ENCODE measurements around the gene NDUFA3. TPM values are rescaled to one million over a fixed set of nuclear protein-coding genes. Genes with fewer than 3 reads are reported as not detected.

Gene NDUFA3
- total RNA-seq, 2 experiments from 2014 or later = 134 to 135 TPM

DNA sequence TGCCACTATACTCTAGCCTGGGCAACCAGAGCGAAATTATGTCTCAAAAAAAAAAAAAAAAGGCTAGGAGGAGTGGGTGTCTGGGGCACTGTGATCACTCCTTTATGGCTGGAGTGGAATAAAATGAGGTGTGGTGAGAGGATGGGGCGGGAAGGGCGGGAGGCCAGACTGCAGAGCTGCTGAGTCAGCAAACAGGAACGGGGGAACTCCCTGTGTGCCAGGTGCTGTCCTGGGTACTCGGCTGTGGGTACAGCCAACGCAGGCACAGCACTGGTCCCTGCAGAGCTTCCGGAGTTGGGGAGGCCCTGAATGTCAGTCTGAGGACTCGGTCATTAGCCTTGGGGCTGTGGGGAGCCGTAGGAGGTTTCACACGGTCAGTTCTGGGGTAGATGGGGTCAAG lies 18.6 kb downstream of the NDUFA3 start:
- Mint-ChIP-seq H3K36me3 (peaks cover 8% of the 10 kb centered on the region), H3K9me3 (no peaks in the 10 kb centered on the region), H3K4me1 (peaks cover 13% of the 10 kb centered on the region), H3K27ac (no peak overlapping the region), H3K4me3 (no peak overlapping the region), H3K27me3 (no peaks in the 10 kb centered on the region)
- POLR2A ChIA-PET = no interaction called here
- DNase-seq (no peak), ATAC-seq (ENCODE audit: low read depth) (no peak)

DNA sequence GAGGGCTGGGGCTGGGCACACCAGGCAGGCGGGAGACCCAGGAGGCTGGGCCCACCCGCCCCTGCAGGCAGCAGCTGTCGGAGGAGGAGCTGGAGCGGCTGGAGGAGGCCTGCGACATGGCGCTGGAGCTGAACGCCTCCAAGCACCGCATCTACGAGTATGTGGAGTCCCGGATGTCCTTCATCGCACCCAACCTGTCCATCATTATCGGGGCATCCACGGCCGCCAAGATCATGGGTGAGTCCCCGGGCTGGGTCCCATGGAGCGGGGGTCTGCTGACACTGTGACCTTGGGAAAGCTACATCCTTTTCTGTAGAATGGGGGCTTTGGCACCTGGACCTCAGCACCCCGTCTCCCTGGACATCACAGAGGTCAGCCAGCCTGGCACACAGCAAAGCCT lies 21.0 kb downstream of the NDUFA3 start:
- Mint-ChIP-seq H3K9me3 (no peaks in the 10 kb centered on the region), H3K4me1 (no peaks in the 10 kb centered on the region), H3K4me3 (no peak overlapping the region), H3K27ac (no peak overlapping the region), H3K36me3 (peaks cover 6% of the 10 kb centered on the region), H3K27me3 (no peaks in the 10 kb centered on the region)
- POLR2A ChIA-PET = no interaction called here
- ATAC-seq (ENCODE audit: low read depth) = no peak
- no peak for DNase-seq

DNA sequence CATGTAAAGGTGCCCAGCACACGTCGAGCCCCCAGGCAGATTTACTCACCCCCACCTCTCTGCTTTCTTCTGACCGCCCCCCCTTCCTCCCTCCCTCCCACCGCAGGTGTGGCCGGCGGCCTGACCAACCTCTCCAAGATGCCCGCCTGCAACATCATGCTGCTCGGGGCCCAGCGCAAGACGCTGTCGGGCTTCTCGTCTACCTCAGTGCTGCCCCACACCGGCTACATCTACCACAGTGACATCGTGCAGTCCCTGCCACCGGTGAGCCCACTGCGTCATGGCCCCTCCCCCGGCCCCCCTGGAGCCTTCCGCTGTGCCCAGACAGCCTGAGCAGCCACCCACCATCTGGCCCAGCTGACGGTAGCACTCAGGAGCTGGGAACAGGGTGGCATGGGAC lies 21.7 kb downstream of the NDUFA3 start:
- no peaks in the 10 kb centered on the region for H3K4me1 Mint-ChIP-seq
- no peaks in the 10 kb centered on the region for H3K27me3 Mint-ChIP-seq
- DNase-seq (no peak), ATAC-seq (ENCODE audit: low read depth) (no peak)
- POLR2A ChIA-PET = no interaction called here
- no peaks in the 10 kb centered on the region for H3K9me3 Mint-ChIP-seq
- H3K27ac Mint-ChIP-seq = no peak overlapping the region
- H3K4me3 Mint-ChIP-seq = no peak overlapping the region
- peaks cover 6% of the 10 kb centered on the region for H3K36me3 Mint-ChIP-seq

DNA sequence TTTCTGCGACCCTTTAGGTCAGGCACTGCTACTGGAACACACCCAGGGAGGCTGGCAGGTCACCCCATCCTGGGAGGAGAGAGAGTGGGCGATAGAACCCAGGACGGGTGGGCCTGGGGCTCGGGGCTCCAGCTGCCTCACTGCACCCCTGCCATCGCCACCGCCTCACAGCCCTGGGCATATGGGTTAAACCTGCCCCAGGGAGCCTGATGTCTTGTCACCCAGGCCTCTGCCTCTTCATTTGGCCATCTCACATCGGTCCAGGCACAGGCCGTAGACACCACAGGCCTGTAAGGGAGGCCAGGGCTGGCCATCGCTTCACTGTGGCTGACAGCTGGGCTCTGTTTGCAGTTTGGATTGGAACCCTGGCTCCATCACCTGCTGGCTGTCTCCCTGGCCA lies 23.1 kb downstream of the NDUFA3 start:
- H3K27me3 Mint-ChIP-seq = no peaks in the 10 kb centered on the region
- no peak overlapping the region for H3K27ac Mint-ChIP-seq
- H3K4me1 Mint-ChIP-seq = no peaks in the 10 kb centered on the region
- ATAC-seq (ENCODE audit: low read depth) (no peak), DNase-seq (no peak)
- peaks cover 6% of the 10 kb centered on the region for H3K36me3 Mint-ChIP-seq
- no peak overlapping the region for H3K4me3 Mint-ChIP-seq
- no peaks in the 10 kb centered on the region for H3K9me3 Mint-ChIP-seq
- POLR2A ChIA-PET = no interaction called here

DNA sequence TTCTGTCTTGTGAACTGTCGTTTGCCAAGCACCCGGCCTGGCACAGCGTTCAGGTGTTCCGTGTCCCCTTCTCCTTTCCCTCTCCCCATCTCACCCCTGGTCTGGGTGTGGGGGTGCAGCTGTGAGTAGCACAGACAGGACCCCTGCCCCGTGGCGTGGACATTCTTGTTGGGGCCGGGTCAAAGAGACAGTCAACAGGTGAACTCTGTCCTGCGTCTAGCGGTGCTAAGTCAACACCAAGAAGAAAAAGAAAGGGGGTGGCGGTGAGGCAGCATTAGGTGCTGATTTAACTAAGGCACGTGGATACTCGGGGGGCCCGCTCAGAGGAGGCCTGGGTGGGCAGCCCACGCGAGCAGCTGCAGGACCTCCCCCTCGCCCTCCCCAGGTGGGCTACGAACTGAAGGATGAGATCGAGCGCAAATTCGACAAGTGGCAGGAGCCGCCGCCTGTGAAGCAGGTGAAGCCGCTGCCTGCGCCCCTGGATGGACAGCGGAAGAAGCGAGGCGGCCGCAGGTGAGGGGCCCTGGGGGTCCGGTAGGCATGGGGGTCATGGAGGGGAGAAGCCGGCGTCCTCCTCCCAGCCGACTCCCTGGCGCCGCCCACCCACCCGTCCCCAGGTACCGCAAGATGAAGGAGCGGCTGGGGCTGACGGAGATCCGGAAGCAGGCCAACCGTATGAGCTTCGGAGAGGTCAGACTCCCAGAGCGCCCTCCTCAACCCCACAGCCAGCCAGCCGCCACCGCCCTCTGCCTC lies 25.2 kb downstream of the NDUFA3 start:
- POLR2A ChIA-PET = no interaction called here
- no peak for ATAC-seq (ENCODE audit: low read depth)
- peaks cover 4% of the 10 kb centered on the region for H3K36me3 Mint-ChIP-seq

DNA sequence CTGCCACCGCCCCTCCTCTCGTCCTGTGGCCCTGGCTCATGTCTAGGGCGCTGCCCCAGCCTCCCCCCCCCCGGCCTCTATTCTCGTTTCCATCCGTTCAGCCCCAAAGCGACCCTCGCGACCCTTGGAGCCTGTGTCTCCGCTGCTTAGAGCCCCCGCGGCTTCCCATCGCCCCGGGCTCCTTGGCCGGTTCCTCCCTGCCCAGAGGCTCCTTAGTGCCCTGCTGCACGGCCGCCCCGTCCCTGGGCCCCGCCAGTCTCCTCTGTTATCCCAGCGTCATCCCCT lies 25.7 kb downstream of the NDUFA3 start:
- H3K27ac Mint-ChIP-seq = no peak overlapping the region
- POLR2A ChIA-PET = no interaction called here
- H3K4me1 Mint-ChIP-seq = no peaks in the 10 kb centered on the region
- DNase-seq = no peak
- no peak overlapping the region for H3K4me3 Mint-ChIP-seq
- H3K9me3 Mint-ChIP-seq = no peaks in the 10 kb centered on the region
- no peak for ATAC-seq (ENCODE audit: low read depth)
- H3K36me3 Mint-ChIP-seq = peaks cover 2% of the 10 kb centered on the region
- H3K27me3 Mint-ChIP-seq = no peaks in the 10 kb centered on the region

More for the DNA sequence above, 25.2 kb downstream of the NDUFA3 start:
- Mint-ChIP-seq H3K4me1 (no peaks in the 10 kb centered on the region), H3K4me3 (no peak overlapping the region), H3K27ac (no peak overlapping the region), H3K9me3 (no peaks in the 10 kb centered on the region), H3K27me3 (no peaks in the 10 kb centered on the region)
- DNase-seq = no peak

DNA sequence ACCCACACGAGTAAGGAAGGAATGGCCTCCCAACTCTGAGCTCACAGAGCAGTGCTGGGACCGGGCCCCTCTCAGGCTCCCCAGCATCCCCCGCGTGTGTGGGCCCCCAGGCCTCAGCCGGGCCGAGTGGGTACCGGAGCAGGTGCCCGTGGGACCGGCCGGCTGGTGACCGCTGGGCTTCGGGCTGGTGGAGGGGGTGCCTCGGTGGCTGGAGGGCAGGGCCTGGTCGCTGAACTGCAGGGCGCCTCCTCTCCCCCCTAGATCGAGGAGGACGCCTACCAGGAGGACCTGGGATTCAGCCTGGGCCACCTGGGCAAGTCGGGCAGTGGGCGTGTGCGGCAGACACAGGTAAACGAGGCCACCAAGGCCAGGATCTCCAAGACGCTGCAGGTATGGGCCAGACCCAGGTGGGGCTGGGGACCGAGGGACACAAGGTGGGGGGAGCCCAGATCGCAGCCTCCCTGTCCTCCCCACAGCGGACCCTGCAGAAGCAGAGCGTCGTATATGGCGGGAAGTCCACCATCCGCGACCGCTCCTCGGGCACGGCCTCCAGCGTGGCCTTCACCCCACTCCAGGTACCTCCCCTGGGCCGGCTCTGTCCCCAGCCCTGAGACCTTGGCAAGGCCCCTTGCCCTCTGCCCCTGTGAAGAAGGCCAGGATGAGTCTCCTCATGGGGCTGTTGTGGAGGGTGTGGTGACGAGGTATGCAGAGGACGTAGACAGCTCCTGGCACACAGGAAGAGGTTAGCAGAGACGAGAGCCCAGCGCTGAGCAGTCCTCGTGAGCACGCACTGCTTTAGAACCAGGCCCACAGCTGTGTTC lies 26.4 kb downstream of the NDUFA3 start:
- H3K27me3 Mint-ChIP-seq = no peaks in the 10 kb centered on the region
- no peak overlapping the region for H3K27ac Mint-ChIP-seq
- POLR2A ChIA-PET = no interaction called here
- peaks cover 1% of the 10 kb centered on the region for H3K36me3 Mint-ChIP-seq
- no peaks in the 10 kb centered on the region for H3K9me3 Mint-ChIP-seq
- no peaks in the 10 kb centered on the region for H3K4me1 Mint-ChIP-seq
- H3K4me3 Mint-ChIP-seq = no peak overlapping the region
- no peak for DNase-seq
- ATAC-seq (ENCODE audit: low read depth) = no peak

DNA sequence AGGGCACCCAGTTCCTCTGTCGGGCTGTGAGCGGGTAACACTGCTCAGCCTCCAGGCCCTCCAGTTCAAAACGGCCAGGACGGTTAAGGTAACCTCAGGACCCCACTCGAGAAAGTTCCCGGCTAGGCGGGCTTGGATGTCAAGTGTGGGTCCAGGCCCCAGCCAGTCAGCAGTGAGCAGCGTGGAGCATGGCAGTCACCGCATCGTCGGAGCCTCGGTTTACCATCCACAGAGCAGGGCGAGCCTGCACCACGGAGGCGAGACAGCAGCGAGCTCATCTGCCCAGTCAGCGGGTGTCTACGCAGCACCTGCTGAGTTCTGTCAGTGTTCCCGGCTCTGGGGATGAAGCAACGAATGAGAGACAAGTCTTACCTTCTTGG lies 27.0 kb downstream of the NDUFA3 start:
- H3K4me3 Mint-ChIP-seq = no peak overlapping the region
- peaks cover 1% of the 10 kb centered on the region for H3K36me3 Mint-ChIP-seq
- H3K27ac Mint-ChIP-seq = no peak overlapping the region
- no peaks in the 10 kb centered on the region for H3K9me3 Mint-ChIP-seq
- H3K27me3 Mint-ChIP-seq = no peaks in the 10 kb centered on the region
- DNase-seq (no peak), ATAC-seq (ENCODE audit: low read depth) (no peak)
- POLR2A ChIA-PET = no interaction called here
- H3K4me1 Mint-ChIP-seq = peaks cover 3% of the 10 kb centered on the region

DNA sequence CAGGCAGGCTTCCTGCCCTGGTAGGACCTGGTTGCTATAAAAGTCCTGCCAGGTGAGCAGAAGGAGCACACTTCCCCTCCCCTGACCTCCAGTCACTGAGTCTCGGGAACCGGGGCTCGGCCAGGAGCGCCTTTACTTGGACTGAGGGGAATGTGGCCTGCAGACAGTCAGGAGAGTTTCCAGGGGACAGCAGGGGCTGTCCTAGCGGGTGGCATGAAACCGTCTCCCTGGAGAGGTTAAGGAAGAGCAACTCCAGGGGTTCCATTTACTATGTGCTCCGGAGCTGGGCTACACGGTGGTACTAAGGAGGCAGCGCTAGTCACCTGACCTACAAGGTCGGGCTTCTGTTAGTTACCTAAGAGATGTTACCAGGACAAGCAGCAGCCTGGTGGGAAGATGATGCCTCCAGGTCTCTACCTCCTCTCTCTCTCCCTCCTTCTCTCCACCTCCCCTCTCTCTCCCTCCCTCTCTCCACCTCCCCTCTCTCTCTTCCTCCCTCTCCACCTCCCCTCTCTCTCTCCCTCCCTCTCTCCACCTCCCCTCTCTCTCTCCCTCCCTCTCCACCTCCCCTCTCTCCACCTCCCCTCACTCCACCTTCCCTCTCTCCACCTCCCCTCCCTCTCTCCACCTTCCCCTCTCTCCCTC lies 30.8 kb downstream of the NDUFA3 start:
- H3K4me1 Mint-ChIP-seq = peaks cover 10% of the 10 kb centered on the region
- H3K4me3 Mint-ChIP-seq = no peak overlapping the region
- no peak overlapping the region for H3K27ac Mint-ChIP-seq
- POLR2A ChIA-PET = no interaction called here
- DNase-seq = no peak
- no peak for ATAC-seq (ENCODE audit: low read depth)
- no peaks in the 10 kb centered on the region for H3K36me3 Mint-ChIP-seq
- no peaks in the 10 kb centered on the region for H3K27me3 Mint-ChIP-seq
- no peaks in the 10 kb centered on the region for H3K9me3 Mint-ChIP-seq

DNA sequence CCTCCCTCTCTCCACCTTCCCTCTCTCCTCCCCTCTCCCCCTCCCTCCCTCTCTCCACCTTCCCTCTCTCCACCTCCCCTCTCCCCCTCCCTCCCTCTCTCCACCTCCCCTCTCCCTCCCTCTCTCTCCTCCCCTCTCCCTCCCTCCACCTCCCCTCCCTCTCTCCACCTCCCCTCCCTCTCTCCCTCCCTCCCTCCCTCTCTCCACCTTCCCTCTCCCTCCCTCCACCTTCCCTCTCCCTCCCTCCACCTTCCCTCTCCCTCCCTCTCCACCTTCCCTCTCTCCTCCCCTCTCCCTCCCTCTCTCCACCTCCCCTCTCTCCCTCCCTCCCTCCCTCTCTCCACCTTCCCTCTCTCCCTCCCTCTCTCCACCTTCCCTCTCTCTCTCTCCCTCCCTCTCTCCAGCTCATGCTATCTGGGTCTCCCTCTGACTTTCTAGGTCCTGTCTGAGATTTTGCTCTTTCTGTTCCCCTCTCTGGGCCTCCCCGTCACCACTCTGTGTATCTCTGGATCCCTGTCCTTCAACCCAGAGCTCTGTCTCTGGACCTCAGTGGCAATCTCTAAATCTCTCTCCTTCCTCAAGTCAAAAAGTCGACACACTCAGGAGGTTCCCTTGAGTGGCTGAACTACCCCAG lies 31.4 kb downstream of the NDUFA3 start:
- no peaks in the 10 kb centered on the region for H3K27me3 Mint-ChIP-seq
- no peak overlapping the region for H3K4me3 Mint-ChIP-seq
- DNase-seq (no peak), ATAC-seq (ENCODE audit: low read depth) (no peak)
- H3K9me3 Mint-ChIP-seq = no peaks in the 10 kb centered on the region
- POLR2A ChIA-PET = no interaction called here
- H3K4me1 Mint-ChIP-seq = peaks cover 16% of the 10 kb centered on the region
- peaks cover under 1% of the 10 kb centered on the region for H3K36me3 Mint-ChIP-seq
- H3K27ac Mint-ChIP-seq = peak overlapping the region; percentile 54

DNA sequence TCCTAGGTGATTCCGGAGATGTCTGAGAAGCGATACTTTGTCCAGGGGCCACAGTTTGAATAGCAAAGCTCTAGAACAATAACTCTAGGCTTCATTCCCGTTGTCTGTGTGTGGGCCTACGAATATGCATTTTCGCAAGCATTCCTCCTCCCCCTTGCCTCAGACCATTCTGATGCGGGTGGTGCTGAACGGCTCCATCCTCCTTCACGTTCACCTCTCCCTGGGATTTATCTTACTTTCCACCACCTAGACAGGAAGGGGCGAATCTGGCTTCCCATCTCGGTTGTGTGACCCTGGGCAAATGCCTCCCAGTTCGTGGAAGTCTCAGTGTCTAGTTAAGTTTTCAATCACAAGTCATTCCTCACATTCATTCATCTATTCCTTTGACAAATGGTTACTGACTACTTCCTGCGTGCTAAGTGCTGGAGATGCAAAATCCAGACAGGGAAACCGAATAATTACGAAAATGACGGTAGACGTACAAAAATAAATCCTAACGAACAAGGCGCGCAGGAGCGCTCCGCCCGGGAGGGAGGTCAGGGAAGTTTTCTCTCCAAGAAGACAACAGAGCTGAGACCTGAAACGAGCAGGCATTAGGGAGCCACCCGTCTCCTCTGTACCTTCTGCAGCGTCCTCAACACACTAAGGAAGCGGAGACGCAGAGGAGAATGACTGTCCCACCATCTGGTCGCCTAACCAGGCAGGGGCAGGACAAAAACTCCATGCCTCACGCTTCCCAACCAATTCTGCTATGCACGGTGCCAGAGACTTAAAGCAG lies 33.6 kb downstream of the NDUFA3 start:
- DNase-seq (no peak), ATAC-seq (ENCODE audit: low read depth) (no peak)
- peak overlapping the region; percentile 90 for H3K4me3 Mint-ChIP-seq
- H3K9me3 Mint-ChIP-seq = no peaks in the 10 kb centered on the region
- peaks cover 2% of the 10 kb centered on the region for H3K36me3 Mint-ChIP-seq
- POLR2A ChIA-PET = interaction anchor here (0.7 to 4.0 kb wide), 13 partner anchors 14 to 1272 kb away, joined by 3 to 38 read pairs (median 7); partner anchors contain the start of genes LENG1, LENG8, MBOAT7 and NDUFA3
- no peaks in the 10 kb centered on the region for H3K27me3 Mint-ChIP-seq
- peaks cover 28% of the 10 kb centered on the region for H3K4me1 Mint-ChIP-seq
- peak overlapping the region; percentile 78 for H3K27ac Mint-ChIP-seq

DNA sequence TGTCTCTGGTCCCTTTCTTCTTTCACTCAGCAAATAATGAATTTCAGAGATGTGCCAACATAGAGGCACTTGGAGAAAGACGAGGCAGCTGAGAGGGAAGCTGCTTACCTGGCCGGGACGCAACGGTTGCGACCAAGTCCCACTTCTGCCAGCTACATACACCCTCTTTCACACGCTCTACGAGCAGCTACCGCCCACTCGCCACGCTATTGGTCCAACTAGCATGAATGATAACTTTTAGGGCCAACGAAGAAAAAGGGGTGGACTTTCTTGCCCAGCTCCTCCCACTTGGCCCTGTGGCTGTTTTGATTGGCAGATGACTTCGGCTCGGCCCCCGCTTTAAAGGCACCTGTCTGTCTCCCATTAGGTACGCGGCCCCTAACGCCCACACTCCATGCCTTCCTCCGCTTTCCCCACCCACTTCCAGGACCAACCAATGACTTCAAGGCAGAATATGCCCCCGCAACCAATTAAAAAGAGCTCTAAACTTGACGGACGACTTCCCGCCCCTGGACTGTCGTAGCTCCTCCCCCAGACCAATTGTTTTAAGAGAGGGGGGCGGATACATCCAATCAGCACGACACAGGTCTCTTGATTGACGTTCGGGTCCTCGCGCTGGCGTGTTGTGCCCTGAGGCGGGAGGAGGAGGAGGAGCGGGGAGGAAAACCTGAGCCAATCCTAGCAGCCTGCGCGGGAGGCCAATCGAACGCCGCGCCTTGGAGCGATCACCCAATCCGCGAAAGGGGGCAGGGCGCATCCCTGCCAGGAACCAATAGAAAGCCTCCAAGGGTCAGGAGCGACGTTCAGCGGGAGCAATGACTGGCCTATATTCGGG lies 34.4 kb downstream of the NDUFA3 start:
- no peaks in the 10 kb centered on the region for H3K9me3 Mint-ChIP-seq
- peak overlapping the region; percentile 78 for H3K27ac Mint-ChIP-seq
- no peaks in the 10 kb centered on the region for H3K27me3 Mint-ChIP-seq
- peaks cover 33% of the 10 kb centered on the region for H3K4me1 Mint-ChIP-seq
- DNase-seq (peak; percentile 96), ATAC-seq (ENCODE audit: low read depth) (peak; percentile 86)
- H3K4me3 Mint-ChIP-seq = peak overlapping the region; percentile 90
- H3K36me3 Mint-ChIP-seq = peaks cover 2% of the 10 kb centered on the region
- POLR2A ChIA-PET = interaction anchor here (0.6 to 4.0 kb wide), 19 partner anchors 13 to 1271 kb away, joined by 3 to 38 read pairs (median 4); partner anchors contain the start of genes LENG1, LENG8, MBOAT7 and NDUFA3
